ENCODE data around the gene RXRA.

RXRA gene

GRCh38 chr9:134371731-134372130 lies 45.5 kb downstream of the RXRA start:
- Histone ChIP-seq H3K4me2 (ENCODE audit: low read length) (no peak overlapping the region), H3K36me3 (ENCODE audit: insufficient read depth, low read length) (no peaks in the 10 kb centered on the region), H3K9me3 (replicated peaks; ENCODE audit: low read length) (no peaks in the 10 kb centered on the region), H3K4me3 (ENCODE audit: low read length) (no peak overlapping the region), H3K27me3 (ENCODE audit: control insufficient read depth, insufficient read depth, low read length) (no peaks in the 10 kb centered on the region), H3K4me1 (ENCODE audit: control insufficient read depth, insufficient read depth, low read length) (peaks cover 66% of the 10 kb centered on the region), H3K9ac (ENCODE audit: low read depth, low read length) (peak overlapping the region; percentile 37)

GRCh38 chr9:134372581-134373267 lies 46.5 kb downstream of the RXRA start:
- peaks cover 69% of the 10 kb centered on the region for H3K4me1 ChIP-seq (ENCODE audit: control insufficient read depth, insufficient read depth, low read length)
- H3K9ac ChIP-seq (ENCODE audit: low read depth, low read length) = no peak overlapping the region
- H3K27me3 ChIP-seq (ENCODE audit: control insufficient read depth, insufficient read depth, low read length) = no peaks in the 10 kb centered on the region

GRCh38 chr9:134373269-134373668 lies 47.0 kb downstream of the RXRA start:
- H3K27me3 ChIP-seq (ENCODE audit: control insufficient read depth, insufficient read depth, low read length) = no peaks in the 10 kb centered on the region
- no peaks in the 10 kb centered on the region for H3K9me3 ChIP-seq (replicated peaks; ENCODE audit: low read length)
- no peak overlapping the region for H3K4me3 ChIP-seq (ENCODE audit: low read length)
- no peak overlapping the region for H3K4me2 ChIP-seq (ENCODE audit: low read length)
- H3K36me3 ChIP-seq (ENCODE audit: insufficient read depth, low read length) = no peaks in the 10 kb centered on the region
- H3K9ac ChIP-seq (ENCODE audit: low read depth, low read length) = no peak overlapping the region
- H3K4me1 ChIP-seq (ENCODE audit: control insufficient read depth, insufficient read depth, low read length) = peaks cover 72% of the 10 kb centered on the region

More at GRCh38 chr9:134372581-134373267, 46.5 kb downstream of the RXRA start:
- Histone ChIP-seq H3K4me3 (ENCODE audit: low read length) (no peak overlapping the region), H3K36me3 (ENCODE audit: insufficient read depth, low read length) (no peaks in the 10 kb centered on the region), H3K4me2 (ENCODE audit: low read length) (no peak overlapping the region), H3K9me3 (replicated peaks; ENCODE audit: low read length) (no peaks in the 10 kb centered on the region)

- H3K9ac ChIP-seq (ENCODE audit: low read depth, low read length) = no peak overlapping the region
- H3K27me3 ChIP-seq (ENCODE audit: control insufficient read depth, insufficient read depth, low read length) = no peaks in the 10 kb centered on the region
- H3K4me2 ChIP-seq (ENCODE audit: low read length) = no peak overlapping the region
- no peak overlapping the region for H3K4me3 ChIP-seq (ENCODE audit: low read length)
- no peaks in the 10 kb centered on the region for H3K36me3 ChIP-seq (ENCODE audit: insufficient read depth, low read length)
- peaks cover 79% of the 10 kb centered on the region for H3K4me1 ChIP-seq (ENCODE audit: control insufficient read depth, insufficient read depth, low read length)
- H3K9me3 ChIP-seq (replicated peaks; ENCODE audit: low read length) = no peaks in the 10 kb centered on the region
Observed at GRCh38 chr9:134373953-134374300, 47.7 kb downstream of the RXRA start.

- peak overlapping the region; percentile 43 for H3K9ac ChIP-seq (ENCODE audit: low read depth, low read length)
- no peaks in the 10 kb centered on the region for H3K36me3 ChIP-seq (ENCODE audit: insufficient read depth, low read length)
- no peak overlapping the region for H3K4me3 ChIP-seq (ENCODE audit: low read length)
- H3K4me2 ChIP-seq (ENCODE audit: low read length) = peak overlapping the region; percentile 61
- H3K9me3 ChIP-seq (replicated peaks; ENCODE audit: low read length) = no peaks in the 10 kb centered on the region
- no peaks in the 10 kb centered on the region for H3K27me3 ChIP-seq (ENCODE audit: control insufficient read depth, insufficient read depth, low read length)
- H3K4me1 ChIP-seq (ENCODE audit: control insufficient read depth, insufficient read depth, low read length) = peaks cover 84% of the 10 kb centered on the region
Observed at GRCh38 chr9:134374301-134375010, 48.2 kb downstream of the RXRA start.

- Histone ChIP-seq H3K27me3 (ENCODE audit: control insufficient read depth, insufficient read depth, low read length) (no peaks in the 10 kb centered on the region), H3K9ac (ENCODE audit: low read depth, low read length) (peak overlapping the region; percentile 43), H3K4me2 (ENCODE audit: low read length) (peak overlapping the region; percentile 61), H3K4me1 (ENCODE audit: control insufficient read depth, insufficient read depth, low read length) (peaks cover 86% of the 10 kb centered on the region), H3K4me3 (ENCODE audit: low read length) (no peak overlapping the region), H3K9me3 (replicated peaks; ENCODE audit: low read length) (no peaks in the 10 kb centered on the region), H3K36me3 (ENCODE audit: insufficient read depth, low read length) (no peaks in the 10 kb centered on the region)
Observed at GRCh38 chr9:134375011-134375390, 48.7 kb downstream of the RXRA start.

- peaks cover 93% of the 10 kb centered on the region for H3K4me1 ChIP-seq (ENCODE audit: control insufficient read depth, insufficient read depth, low read length)
- H3K27me3 ChIP-seq (ENCODE audit: control insufficient read depth, insufficient read depth, low read length) = no peaks in the 10 kb centered on the region
- H3K9ac ChIP-seq (ENCODE audit: low read depth, low read length) = peak overlapping the region; percentile 43
Observed at GRCh38 chr9:134375430-134376385, 49.5 kb downstream of the RXRA start.

GRCh38 chr9:134376386-134377142 lies 50.3 kb downstream of the RXRA start:
- Histone ChIP-seq H3K4me2 (ENCODE audit: low read length) (no peak overlapping the region), H3K4me3 (ENCODE audit: low read length) (no peak overlapping the region), H3K36me3 (ENCODE audit: insufficient read depth, low read length) (no peaks in the 10 kb centered on the region), H3K27me3 (ENCODE audit: control insufficient read depth, insufficient read depth, low read length) (no peaks in the 10 kb centered on the region), H3K4me1 (ENCODE audit: control insufficient read depth, insufficient read depth, low read length) (peaks cover 91% of the 10 kb centered on the region), H3K9me3 (replicated peaks; ENCODE audit: low read length) (no peaks in the 10 kb centered on the region), H3K9ac (ENCODE audit: low read depth, low read length) (no peak overlapping the region)

More at GRCh38 chr9:134375430-134376385, 49.5 kb downstream of the RXRA start:
- peak overlapping the region; percentile 61 for H3K4me2 ChIP-seq (ENCODE audit: low read length)
- H3K4me3 ChIP-seq (ENCODE audit: low read length) = no peak overlapping the region
- no peaks in the 10 kb centered on the region for H3K9me3 ChIP-seq (replicated peaks; ENCODE audit: low read length)
- H3K36me3 ChIP-seq (ENCODE audit: insufficient read depth, low read length) = no peaks in the 10 kb centered on the region

- Histone ChIP-seq H3K4me2 (ENCODE audit: low read length) (no peak overlapping the region), H3K9me3 (replicated peaks; ENCODE audit: low read length) (no peaks in the 10 kb centered on the region), H3K4me3 (ENCODE audit: low read length) (no peak overlapping the region), H3K36me3 (ENCODE audit: insufficient read depth, low read length) (no peaks in the 10 kb centered on the region), H3K9ac (ENCODE audit: low read depth, low read length) (no peak overlapping the region), H3K27me3 (ENCODE audit: control insufficient read depth, insufficient read depth, low read length) (no peaks in the 10 kb centered on the region), H3K4me1 (ENCODE audit: control insufficient read depth, insufficient read depth, low read length) (peaks cover 85% of the 10 kb centered on the region)
Observed at GRCh38 chr9:134377143-134377484, 50.9 kb downstream of the RXRA start.

GRCh38 chr9:134377976-134378375 lies 51.7 kb downstream of the RXRA start:
- Histone ChIP-seq H3K4me2 (ENCODE audit: low read length) (peak overlapping the region; percentile 62), H3K27me3 (ENCODE audit: control insufficient read depth, insufficient read depth, low read length) (no peaks in the 10 kb centered on the region), H3K9ac (ENCODE audit: low read depth, low read length) (peak overlapping the region; percentile 6), H3K4me1 (ENCODE audit: control insufficient read depth, insufficient read depth, low read length) (peaks cover 77% of the 10 kb centered on the region), H3K4me3 (ENCODE audit: low read length) (no peak overlapping the region), H3K9me3 (replicated peaks; ENCODE audit: low read length) (no peaks in the 10 kb centered on the region), H3K36me3 (ENCODE audit: insufficient read depth, low read length) (no peaks in the 10 kb centered on the region)

GRCh38 chr9:134378901-134379338 lies 52.7 kb downstream of the RXRA start:
- H3K9ac ChIP-seq (ENCODE audit: low read depth, low read length) = peak overlapping the region; percentile 6
- H3K4me2 ChIP-seq (ENCODE audit: low read length) = peak overlapping the region; percentile 52
- no peaks in the 10 kb centered on the region for H3K36me3 ChIP-seq (ENCODE audit: insufficient read depth, low read length)
- H3K4me1 ChIP-seq (ENCODE audit: control insufficient read depth, insufficient read depth, low read length) = peaks cover 70% of the 10 kb centered on the region
- H3K4me3 ChIP-seq (ENCODE audit: low read length) = no peak overlapping the region
- no peaks in the 10 kb centered on the region for H3K27me3 ChIP-seq (ENCODE audit: control insufficient read depth, insufficient read depth, low read length)
- H3K9me3 ChIP-seq (replicated peaks; ENCODE audit: low read length) = no peaks in the 10 kb centered on the region

Data from skeletal muscle satellite cell (primary cell).